LoVo (cell line): ENCODE results near the gene LACTB.
"Not testable (repeated sequence)": the region's sequence is repeated elsewhere in the genome, so short reads cannot be mapped to it uniquely, and the experiment has no call there.

ENCODE experiments used
- DNase-seq: peaks from one replicate; pipeline ENCODE4 v3.0.0-alpha.2; 2016; ENCODE audit warnings: low spot score

LACTB gene

GRCh38 chr15:63089260-63090043, 32.2 kb upstream of the LACTB start:
- DNase-seq = no peak

DNA sequence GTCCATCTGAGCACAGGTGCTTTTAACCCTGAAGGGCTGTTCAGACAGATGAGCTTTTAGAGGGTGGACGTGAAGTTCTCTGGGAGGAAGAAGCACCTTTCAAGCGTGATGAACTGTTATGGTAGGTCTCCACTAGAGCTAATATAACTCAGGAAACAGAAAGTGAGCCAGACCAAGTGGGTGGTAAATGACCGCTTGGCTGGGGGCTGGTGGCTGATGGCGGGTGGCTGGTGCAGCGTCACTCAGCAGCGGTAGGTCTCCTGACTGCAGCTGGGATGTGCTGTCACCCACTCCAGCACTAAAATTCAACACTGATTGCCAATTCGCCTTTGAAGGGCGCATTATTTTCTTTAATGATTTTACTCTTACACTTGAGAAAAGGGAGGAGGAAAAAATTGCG, 31.2 kb upstream of the LACTB start:
- no peak for DNase-seq

- no peak for DNase-seq
Measured at GRCh38 chr15:63090887-63091286, 30.8 kb upstream of the LACTB start.

DNA sequence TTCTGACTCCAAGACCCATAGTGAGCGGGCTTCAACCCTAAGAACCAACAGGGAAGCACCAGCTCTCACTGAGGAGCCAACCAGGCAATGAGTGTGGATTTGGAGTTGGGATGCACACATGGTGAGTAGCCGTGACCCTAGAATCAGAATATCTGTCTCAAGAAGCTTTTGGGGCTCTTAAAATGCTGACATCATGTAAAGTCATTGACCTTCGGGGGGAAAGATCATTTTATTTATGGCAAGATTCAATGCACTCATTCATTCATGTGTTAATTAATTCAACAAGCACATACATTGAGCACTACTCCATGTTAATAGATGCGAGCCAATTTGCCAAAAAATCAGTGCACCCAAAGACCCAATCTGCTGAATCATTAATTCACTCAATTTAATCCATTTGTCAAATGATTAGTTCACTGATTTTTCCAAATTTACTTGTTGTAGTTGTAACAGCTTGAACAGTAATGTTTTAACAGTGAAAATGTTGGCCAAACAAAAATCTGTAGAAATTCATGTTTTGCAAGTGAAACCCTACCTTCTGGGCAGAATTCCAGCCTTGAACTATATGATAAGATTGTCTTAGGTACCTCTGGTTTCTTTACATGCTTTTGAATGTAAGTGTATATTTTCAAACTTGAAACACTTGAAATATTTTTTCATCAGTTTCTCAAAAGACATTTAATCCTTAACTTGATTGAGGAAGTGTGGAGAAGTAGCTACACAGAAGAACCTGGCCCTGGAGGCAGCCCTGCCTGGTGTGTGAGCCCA, 29.8 kb upstream of the LACTB start:
- no peak for DNase-seq

GRCh38 chr15:63093486-63094205, 28.0 kb upstream of the LACTB start:
- peak; percentile 87 for DNase-seq

GRCh38 chr15:63094495-63094931, 27.1 kb upstream of the LACTB start:
- no peak for DNase-seq

DNA sequence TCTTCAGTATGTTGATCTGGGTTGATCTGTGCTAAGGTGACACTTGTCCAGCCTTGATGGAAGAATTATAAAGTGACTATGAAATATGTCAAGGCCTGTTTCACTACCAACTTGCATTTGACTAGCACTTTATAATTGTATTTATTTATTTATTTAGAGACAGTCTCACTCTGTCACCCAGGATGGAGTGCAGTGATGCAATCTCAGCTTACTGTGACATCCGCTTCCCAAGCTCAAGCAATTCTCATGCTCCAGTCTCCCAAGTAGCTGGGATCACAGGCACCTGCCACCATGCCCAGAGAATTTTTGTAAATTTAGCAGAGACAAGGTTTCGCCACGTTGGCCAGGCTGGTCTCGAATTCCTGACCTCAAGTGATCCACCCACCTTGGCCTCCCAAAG, 25.5 kb upstream of the LACTB start:
- no peak for DNase-seq

- not testable (repeated sequence) for DNase-seq
Measured at GRCh38 chr15:63098901-63099300, 22.8 kb upstream of the LACTB start.

DNA sequence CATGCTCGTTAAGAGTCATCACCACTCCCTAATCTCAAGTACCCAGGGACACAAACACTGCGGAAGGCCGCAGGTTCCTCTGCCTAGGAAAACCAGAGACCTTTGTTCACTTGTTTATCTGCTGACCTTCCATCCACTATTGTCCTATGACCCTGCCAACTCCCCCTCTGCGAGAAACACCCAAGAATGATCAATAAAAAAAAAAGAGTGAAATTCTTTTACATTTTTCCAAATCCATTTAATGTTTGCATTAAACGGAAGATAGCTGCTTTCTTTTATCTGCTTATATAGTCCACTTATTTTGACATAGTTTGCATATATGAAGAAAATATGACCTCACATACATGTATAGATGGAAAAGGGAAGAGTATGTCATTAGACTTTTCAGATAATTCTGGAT, 22.1 kb upstream of the LACTB start:
- not testable (repeated sequence) for DNase-seq

- DNase-seq = no peak
Measured at GRCh38 chr15:63103416-63103815, 18.2 kb upstream of the LACTB start.

GRCh38 chr15:63104727-63105126, 16.9 kb upstream of the LACTB start:
- DNase-seq = no peak

DNA sequence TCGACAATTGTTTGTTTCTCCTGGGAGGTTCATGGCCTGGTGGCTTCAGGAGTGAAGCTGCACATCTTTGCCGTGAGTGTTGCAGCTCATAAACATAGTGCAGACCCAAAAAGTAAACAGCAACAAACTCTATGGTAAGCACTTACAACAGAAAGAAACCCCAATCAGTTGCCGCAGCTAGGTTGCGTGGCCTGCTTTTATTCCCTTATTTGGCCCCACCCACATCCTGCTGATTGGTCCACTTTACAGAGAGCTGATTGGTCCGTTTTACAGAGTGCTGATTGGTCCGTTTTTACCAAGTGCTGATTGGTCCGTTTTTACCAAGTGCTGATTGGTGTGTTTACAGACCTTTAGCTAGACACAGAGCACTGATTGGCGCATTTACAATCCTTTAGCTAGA, 16.3 kb upstream of the LACTB start:
- DNase-seq = not testable (repeated sequence)

DNA sequence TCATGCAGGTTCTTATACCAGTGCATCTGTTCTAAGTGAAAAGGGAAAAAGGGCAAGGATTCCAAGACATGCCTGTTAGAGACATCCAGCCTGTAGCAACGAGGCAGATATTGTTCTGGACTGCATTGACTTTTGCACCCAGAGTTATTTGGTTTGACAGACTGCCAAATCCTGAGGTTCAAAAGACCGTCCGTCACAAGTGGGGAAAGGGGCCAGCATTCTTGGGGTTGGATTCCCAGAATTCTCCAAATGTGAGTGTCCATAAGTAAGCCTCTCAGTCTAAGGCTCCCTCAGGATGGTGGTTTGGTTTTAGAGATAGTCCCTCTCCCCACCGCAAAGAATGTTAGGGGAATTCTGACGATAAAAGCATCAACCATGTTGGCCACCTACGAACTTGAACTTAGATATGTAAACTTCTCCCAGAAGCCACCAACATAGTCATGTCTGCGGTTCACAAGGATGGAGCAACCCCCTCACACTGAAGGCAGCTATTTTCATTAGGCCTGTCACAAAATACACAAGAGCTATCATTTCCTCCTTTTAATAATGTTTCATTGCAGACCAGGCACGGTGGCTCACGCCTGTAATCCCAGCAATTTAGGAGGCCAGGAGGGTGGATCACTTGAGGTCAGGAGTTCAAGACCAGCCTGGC, 13.6 kb upstream of the LACTB start:
- DNase-seq = peak; percentile 87

- no peak for DNase-seq
Measured at GRCh38 chr15:63109498-63109897, 12.2 kb upstream of the LACTB start.

DNA sequence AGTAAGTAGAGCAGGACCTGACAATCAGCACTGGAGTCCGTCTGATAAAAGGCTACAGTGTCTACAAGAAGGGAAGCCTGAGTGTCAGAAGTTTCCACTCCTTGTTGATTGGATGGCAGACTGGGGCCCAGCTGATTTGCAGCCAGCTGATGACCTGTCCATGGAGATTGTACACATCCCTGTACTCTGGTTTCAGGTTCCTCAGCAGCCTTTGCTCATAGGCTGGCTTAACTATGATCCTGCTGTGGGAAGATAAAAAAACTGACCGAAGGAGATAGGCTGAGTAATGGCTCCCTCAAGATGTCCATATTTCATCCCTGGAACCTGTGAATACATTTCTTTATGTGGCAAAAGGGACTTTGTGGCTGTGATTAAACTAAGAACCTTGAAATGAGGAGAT, 11.7 kb upstream of the LACTB start:
- DNase-seq = no peak

DNA sequence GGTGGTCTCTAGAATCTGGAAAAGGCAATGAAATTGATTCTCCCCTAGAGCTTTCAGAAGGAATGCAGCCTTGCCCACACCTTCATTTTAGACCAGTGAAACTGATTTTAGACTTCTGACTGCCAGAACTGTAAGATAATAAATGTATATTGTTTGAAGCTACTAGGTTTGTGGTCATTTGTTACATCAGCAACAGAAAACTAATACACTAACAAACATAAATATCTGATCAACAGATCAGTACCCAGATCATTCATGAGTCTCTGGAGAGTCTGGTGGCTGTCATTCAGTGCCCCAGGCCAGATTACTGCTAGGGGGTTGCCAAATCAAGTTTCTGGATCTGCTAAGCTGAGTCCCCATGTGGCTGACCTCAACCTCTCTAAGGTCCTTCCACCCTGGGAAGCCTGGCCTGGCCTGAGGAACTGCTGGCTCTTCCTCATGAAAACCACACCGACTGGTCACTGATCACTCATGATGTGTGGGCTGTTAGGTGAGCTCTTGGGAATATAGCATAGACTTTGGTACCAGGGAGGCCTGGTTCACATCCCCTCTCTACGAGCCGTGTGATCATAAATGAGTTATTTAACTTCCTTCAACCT, 11.1 kb upstream of the LACTB start:
- DNase-seq = no peak

- DNase-seq = no peak
Measured at GRCh38 chr15:63111481-63111880, 10.2 kb upstream of the LACTB start.

DNA sequence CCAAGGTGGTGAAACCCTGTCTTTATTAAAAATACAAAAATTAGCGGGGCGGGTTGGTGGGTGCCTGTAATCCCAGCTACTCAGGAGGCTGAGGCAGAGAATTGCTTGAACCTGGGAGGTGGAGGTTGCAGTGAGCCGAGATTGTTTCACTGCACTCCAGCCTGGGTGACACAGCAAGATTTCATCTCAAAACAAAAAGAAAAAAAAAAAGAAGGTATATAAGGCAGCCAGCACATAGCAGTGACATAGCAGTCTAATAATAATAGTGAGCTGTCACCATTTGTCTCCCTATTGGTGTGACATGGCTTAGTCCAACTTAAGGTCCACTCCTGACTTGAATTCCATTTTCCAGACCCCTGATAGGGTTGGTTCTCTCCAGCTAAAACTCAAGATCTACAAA, 8.8 kb upstream of the LACTB start:
- no peak for DNase-seq

- no peak for DNase-seq
Measured at GRCh38 chr15:63114465-63114864, 7.2 kb upstream of the LACTB start.

DNA sequence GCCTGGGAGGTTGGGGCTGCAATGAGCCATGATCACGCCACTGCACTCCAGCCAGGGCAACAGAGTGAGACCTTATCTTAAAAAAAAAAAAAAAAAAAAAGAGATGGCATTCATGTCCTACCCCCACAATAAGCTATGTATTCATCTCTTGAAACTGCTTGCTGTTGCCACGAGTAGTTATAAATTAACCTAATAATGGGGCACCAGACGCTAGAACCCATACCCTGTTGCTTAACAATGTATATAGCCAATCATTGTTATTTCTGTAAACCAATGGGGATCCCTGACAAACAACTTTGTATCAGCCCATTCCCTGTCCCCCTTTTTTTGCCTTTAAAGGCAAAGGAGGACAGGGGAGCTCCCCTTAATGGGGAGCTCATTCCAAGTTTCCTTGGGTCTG, 2.8 kb upstream of the LACTB start:
- no peak for DNase-seq

DNA sequence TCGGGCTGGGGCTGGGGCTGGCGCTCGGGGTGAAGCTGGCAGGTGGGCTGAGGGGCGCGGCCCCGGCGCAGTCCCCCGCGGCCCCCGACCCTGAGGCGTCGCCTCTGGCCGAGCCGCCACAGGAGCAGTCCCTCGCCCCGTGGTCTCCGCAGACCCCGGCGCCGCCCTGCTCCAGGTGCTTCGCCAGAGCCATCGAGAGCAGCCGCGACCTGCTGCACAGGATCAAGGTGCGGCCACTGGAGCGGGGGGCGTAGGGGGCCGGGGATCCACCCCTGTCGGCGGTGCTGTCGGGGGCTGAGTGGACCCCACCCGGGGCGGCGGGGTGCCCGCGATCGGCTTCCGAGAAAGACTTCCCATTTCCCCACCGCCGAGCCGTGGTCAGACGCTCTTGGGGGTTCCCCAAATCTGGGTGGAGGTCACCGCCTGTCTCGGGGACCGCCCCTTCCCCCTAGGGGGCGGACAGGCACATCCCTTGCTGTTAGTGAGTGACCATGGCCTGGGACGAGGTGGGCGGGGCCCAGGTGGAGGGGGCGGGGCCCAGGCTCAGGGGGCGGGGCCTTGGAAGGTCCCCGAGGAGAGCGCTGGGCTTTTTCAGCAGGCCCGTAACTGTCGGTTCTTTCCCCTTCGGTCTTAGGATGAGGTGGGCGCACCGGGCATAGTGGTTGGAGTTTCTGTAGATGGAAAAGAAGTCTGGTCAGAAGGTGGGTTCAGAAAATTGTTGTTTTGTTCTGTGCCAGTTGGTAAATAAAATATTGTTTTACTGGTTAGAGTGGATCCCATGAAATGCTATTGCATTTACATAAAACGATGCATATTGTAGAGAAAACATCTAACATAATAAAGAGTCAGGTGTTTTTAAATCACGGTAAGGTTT, 578 bp downstream of the LACTB start:
- peak; percentile 88 for DNase-seq
